ENCODE measurements around the gene PRKCA. TPM values are rescaled to one million over a fixed set of nuclear protein-coding genes. Genes with fewer than 3 reads are reported as not detected.
"Not testable (repeated sequence)": the region's sequence is repeated elsewhere in the genome, so short reads cannot be mapped to it uniquely, and the experiment has no call there.

The PRKCA gene
- total RNA-seq, 1 experiment from 2014 or later = 29.6 TPM

GRCh38 chr17:66343531-66344078, 41.2 kb downstream of the PRKCA start:
- H3K4me1 ChIP-seq = peaks cover 73% of the 10 kb centered on the region
- no peak overlapping the region for H3K27ac Mint-ChIP-seq (ENCODE audit: unreplicated experiment)
- CTCF ChIA-PET = no interaction called here

GRCh38 chr17:66344473-66344872, 42.1 kb downstream of the PRKCA start:
- Mint-ChIP-seq H3K9me3 (ENCODE audit: unreplicated experiment) (no peaks in the 10 kb centered on the region), H3K27me3 (ENCODE audit: insufficient read depth, unreplicated experiment) (no peaks in the 10 kb centered on the region), H3K36me3 (ENCODE audit: insufficient read depth, unreplicated experiment) (peaks cover 4% of the 10 kb centered on the region), H3K4me3 (ENCODE audit: unreplicated experiment) (no peak overlapping the region), H3K4me1 (ENCODE audit: low read depth, unreplicated experiment) (peaks cover 27% of the 10 kb centered on the region), H3K27ac (ENCODE audit: unreplicated experiment) (no peak overlapping the region)
- POLR2A ChIA-PET = no interaction called here
- intact Hi-C loops (cut with micrococcal nuclease; ENCODE audit: unreplicated experiment) = no loop called here
- Histone ChIP-seq H3K4me3 (ENCODE audit: low read depth, low read length) (no peak overlapping the region), H3K9me3 (no peaks in the 10 kb centered on the region), H3K4me1 (peaks cover 76% of the 10 kb centered on the region), H3K27me3 (replicated peaks; ENCODE audit: control insufficient read depth, insufficient read depth, low read length) (no peaks in the 10 kb centered on the region), H3K36me3 (ENCODE audit: control insufficient read depth, insufficient read depth, low read length) (no peaks in the 10 kb centered on the region)
- CTCF ChIA-PET = interaction anchor here (0.6 kb wide), 1 partner anchor 1471 kb away, joined by 6 read pairs; no protein-coding TSS in a partner anchor
- no peak for TF ChIP-seq CTCF (IDR thresholded peaks at IDR 0.05; ENCODE audit: insufficient read depth in 1 of 2, low read depth in 1 of 2, low read length in 1 of 2, severe bottlenecking in 1 of 2, unreplicated experiment in 1 of 2)
- no peak for DNase-seq
- no TSS peak for BruUV-seq (replicated peaks)

More at GRCh38 chr17:66343531-66344078, 41.2 kb downstream of the PRKCA start:
- DNase-seq = peak; percentile 26 to 40
- H3K36me3 ChIP-seq (ENCODE audit: control insufficient read depth, insufficient read depth, low read length) = no peaks in the 10 kb centered on the region
- no peaks in the 10 kb centered on the region for H3K27me3 ChIP-seq (replicated peaks; ENCODE audit: control insufficient read depth, insufficient read depth, low read length)
- Mint-ChIP-seq H3K9me3 (ENCODE audit: unreplicated experiment) (no peaks in the 10 kb centered on the region), H3K36me3 (ENCODE audit: insufficient read depth, unreplicated experiment) (no peaks in the 10 kb centered on the region), H3K27me3 (ENCODE audit: insufficient read depth, unreplicated experiment) (no peaks in the 10 kb centered on the region), H3K4me1 (ENCODE audit: low read depth, unreplicated experiment) (peaks cover 28% of the 10 kb centered on the region), H3K4me3 (ENCODE audit: unreplicated experiment) (no peak overlapping the region)
- TF ChIP-seq CTCF (IDR thresholded peaks at IDR 0.05; ENCODE audit: insufficient read depth in 1 of 2, low read depth in 1 of 2, low read length in 1 of 2, severe bottlenecking in 1 of 2, unreplicated experiment in 1 of 2) = no peak
- intact Hi-C loops (cut with micrococcal nuclease; ENCODE audit: unreplicated experiment) = no loop called here
- BruUV-seq (replicated peaks) = no TSS peak
- H3K9me3 ChIP-seq = no peaks in the 10 kb centered on the region
- POLR2A ChIA-PET = no interaction called here
- no peak overlapping the region for H3K4me3 ChIP-seq (ENCODE audit: low read depth, low read length)

DNA sequence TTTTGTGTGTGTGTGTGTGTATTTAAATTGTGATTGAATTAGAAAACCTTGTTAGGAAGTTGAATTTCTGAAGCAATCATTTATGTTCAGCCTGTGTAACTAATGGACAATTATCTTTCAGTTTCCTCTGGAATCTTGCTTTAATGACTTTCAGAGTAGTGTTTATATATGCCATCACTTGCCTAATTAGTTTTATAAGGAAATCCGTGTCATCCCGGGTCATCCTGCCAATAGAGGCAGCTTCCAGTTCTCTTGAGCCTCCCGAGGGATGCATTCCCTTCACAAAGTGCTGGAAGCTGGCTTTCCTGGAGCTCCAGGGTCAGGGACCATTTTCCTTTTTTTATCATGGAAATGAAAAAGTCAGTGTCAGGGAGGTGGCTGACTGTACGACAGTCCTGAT, 42.9 kb downstream of the PRKCA start:
- Mint-ChIP-seq H3K4me1 (ENCODE audit: low read depth, unreplicated experiment) (peaks cover 30% of the 10 kb centered on the region), H3K4me3 (ENCODE audit: unreplicated experiment) (no peak overlapping the region), H3K9me3 (ENCODE audit: unreplicated experiment) (no peaks in the 10 kb centered on the region), H3K27me3 (ENCODE audit: insufficient read depth, unreplicated experiment) (no peaks in the 10 kb centered on the region), H3K27ac (ENCODE audit: unreplicated experiment) (no peak overlapping the region), H3K36me3 (ENCODE audit: insufficient read depth, unreplicated experiment) (peaks cover 4% of the 10 kb centered on the region)
- Histone ChIP-seq H3K27me3 (replicated peaks; ENCODE audit: control insufficient read depth, insufficient read depth, low read length) (no peaks in the 10 kb centered on the region), H3K9me3 (no peaks in the 10 kb centered on the region), H3K4me3 (ENCODE audit: low read depth, low read length) (no peak overlapping the region), H3K36me3 (ENCODE audit: control insufficient read depth, insufficient read depth, low read length) (no peaks in the 10 kb centered on the region), H3K4me1 (peaks cover 79% of the 10 kb centered on the region)
- no TSS peak for BruUV-seq (replicated peaks)
- no peak for TF ChIP-seq CTCF (IDR thresholded peaks at IDR 0.05; ENCODE audit: insufficient read depth in 1 of 2, low read depth in 1 of 2, low read length in 1 of 2, severe bottlenecking in 1 of 2, unreplicated experiment in 1 of 2)
- CTCF ChIA-PET = interaction anchor here (0.6 kb wide), 1 partner anchor 1470 kb away, joined by 6 read pairs; no protein-coding TSS in a partner anchor
- intact Hi-C loops (cut with micrococcal nuclease; ENCODE audit: unreplicated experiment) = no loop called here
- POLR2A ChIA-PET = no interaction called here
- no peak for DNase-seq

DNA sequence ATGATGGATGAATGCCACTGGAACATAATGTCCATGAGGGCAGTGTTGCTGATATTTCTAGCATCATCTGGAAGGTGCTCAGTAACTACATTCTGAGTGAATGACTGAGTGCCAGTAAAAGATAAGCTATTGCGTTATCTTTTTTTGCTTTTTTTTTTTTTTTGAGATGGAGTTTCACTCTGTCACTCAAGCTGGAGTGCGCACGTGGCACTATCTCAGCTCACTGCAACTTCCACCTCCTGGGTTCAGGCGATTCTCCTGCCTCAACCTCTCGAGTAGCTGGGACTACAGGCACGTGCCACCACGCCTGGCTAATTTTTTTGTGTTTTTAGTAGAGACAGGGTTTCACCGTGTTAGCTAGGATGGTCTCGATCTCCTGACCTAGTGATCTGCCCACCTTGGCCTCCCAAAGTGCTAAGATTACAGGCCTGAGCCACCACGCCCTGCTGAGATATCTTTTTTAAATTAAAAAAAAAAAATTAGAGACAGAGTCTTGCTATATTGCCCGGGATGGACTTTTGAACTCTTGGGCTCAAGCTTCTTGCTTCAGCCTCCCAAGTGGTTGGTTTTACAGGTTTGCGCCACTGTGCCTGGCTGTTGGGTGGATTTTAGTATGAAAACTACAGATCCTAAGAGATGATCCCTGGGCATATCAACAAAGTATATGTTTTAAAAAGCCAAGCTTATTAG, 43.7 kb downstream of the PRKCA start:
- H3K4me1 ChIP-seq = peaks cover 82% of the 10 kb centered on the region
- intact Hi-C loops (cut with micrococcal nuclease; ENCODE audit: unreplicated experiment); H3K27me3 Mint-ChIP-seq (ENCODE audit: insufficient read depth, unreplicated experiment); H3K36me3 Mint-ChIP-seq (ENCODE audit: insufficient read depth, unreplicated experiment); H3K27me3 ChIP-seq (replicated peaks; ENCODE audit: control insufficient read depth, insufficient read depth, low read length); H3K9me3 ChIP-seq; H3K36me3 ChIP-seq (ENCODE audit: control insufficient read depth, insufficient read depth, low read length); H3K4me3 Mint-ChIP-seq (ENCODE audit: unreplicated experiment); POLR2A ChIA-PET; H3K9me3 Mint-ChIP-seq (ENCODE audit: unreplicated experiment); BruUV-seq (replicated peaks); H3K4me3 ChIP-seq (ENCODE audit: low read depth, low read length); DNase-seq; H3K27ac Mint-ChIP-seq (ENCODE audit: unreplicated experiment): not testable (repeated sequence)
- CTCF ChIA-PET = interaction anchor here (0.6 kb wide), 1 partner anchor 15 kb away, joined by 3 read pairs; no protein-coding TSS in a partner anchor
- peaks cover 36% of the 10 kb centered on the region for H3K4me1 Mint-ChIP-seq (ENCODE audit: low read depth, unreplicated experiment)

Measured in Caco-2 (cell line).